Activated T-helper 9 cell treated with anti-CD3 and anti-CD28 coated beads, Interleukin-2, amount 50 U/mL, for 16 hours (primary cell): ENCODE results near the gene TANGO6.
"Not testable (repeated sequence)": the region's sequence is repeated elsewhere in the genome, so short reads cannot be mapped to it uniquely, and the experiment has no call there.

Experiments
- DNase-seq: peaks from one replicate; pipeline ENCODE4 v3.0.0-alpha.2; 2020; ENCODE audit warnings: low read depth

Gene TANGO6

GRCh38 chr16:69057400-69058378, 214.4 kb downstream of the TANGO6 start:
- no peak for DNase-seq

DNA sequence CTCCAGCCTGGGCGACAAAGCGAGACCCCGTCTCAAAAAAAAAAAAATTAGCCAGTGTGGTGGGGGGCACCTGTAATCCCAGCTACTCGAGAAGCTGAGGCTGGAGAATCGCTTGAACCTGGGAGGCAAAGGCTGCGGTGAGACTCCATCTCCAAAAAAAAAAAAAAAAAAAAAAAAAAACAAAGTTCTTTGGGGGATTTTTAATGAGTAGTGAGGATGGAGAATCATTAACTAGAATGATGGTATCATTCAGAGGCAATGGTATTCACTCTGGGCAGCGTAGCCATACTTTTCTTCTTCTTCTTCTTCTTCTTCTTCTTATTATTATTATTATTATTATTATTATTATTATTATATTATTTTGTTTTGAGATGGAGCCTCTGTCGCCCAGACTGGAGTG, 220.2 kb downstream of the TANGO6 start:
- DNase-seq, result not testable (repeated sequence)

- DNase-seq, result no peak
Observed at GRCh38 chr16:69064124-69064763, 220.9 kb downstream of the TANGO6 start.

DNA sequence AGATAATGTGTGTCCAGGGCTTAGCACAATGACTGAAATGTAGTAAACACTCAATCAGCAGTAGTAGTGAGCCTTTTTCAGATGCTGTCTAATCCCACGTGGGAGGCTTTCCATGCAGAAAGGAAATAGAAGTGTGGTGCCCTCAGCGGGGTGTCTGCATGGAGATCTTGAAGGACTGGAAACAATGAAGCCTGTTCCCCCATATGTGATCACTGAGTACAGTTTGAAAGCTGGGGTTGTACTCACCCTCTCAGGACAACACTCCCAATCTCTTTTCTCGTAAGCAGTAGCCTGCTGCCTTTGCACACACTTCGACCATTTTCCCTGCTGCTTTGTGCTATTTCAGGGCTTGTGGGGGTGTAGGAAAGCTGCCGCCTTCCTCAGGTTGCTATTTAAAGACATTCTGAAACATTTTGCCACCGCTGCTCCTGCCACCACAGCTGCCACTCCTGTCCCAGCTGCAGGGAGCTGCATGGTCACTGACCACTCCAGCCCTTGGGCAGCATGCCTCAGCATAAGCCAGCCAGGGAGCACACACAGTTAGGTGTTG, 221.5 kb downstream of the TANGO6 start:
- no peak for DNase-seq

- no peak for DNase-seq
Observed at GRCh38 chr16:69069504-69069903, 226.2 kb downstream of the TANGO6 start.

- no peak for DNase-seq
Observed at GRCh38 chr16:69071036-69071435, 227.7 kb downstream of the TANGO6 start.

DNA sequence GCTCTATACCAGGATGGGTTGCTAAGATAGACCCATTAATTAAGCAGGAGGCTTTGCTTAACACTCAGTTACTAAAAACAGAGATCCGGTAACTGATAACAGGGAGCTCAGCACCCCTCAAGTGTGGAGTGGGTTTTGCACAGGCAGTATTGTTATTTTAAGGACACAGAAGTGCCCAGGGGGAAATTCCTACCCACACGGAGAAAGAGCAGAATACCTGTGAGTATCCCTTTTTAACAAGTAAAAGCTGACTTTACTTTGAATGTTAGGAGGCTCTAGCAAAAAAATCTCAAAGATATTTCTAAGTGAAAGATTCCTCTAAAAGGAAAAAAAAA, 229.3 kb downstream of the TANGO6 start:
- DNase-seq, result no peak

DNA sequence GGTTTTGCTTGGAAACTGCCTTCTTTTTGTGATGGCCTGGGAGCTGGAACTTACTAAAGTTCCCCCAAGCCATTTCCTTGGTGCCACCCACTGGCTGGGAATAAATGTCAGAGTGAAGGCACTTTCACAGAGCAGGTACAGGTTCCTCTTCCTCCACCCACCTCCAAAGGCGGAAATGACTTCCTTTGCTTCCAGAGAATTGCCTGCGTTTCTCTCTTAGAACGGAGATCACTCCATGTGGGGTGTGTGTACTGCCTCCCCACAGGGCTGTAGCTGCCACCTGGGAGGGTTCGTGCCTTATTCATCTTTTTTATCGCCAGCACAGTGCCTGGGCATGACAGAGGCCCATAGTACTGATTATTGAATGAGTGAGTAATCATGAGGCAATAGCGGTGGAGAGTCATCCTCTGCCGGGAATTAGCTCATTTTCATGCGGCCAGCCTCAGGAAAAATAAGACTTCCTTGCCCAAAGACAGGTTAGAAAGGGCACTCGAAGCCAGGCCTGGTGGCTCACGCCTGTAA, 229.9 kb downstream of the TANGO6 start:
- no peak for DNase-seq

GRCh38 chr16:69077251-69077650, 233.9 kb downstream of the TANGO6 start:
- no peak for DNase-seq

DNA sequence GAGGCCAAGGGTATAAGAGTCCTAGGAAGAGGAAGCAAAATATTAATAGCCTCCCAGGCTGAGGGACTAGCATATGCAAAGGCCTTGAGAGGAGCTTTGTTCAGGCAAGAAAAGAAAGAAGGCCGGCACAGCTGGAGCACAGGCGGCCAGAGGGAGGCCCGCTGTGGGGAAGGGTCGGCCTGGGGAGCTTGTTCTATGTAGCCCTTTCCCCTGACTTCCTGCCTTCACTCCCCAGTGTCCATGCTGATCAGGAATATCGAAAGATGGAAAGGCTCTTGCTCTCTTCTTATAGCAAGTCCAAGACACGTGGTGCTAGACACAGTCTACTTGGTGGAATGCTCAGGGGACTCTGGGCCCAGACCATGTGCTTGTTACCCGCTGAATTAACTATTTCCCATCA, 234.7 kb downstream of the TANGO6 start:
- DNase-seq, result no peak

GRCh38 chr16:69079697-69080096, 236.4 kb downstream of the TANGO6 start:
- DNase-seq, result no peak

GRCh38 chr16:69083306-69083941, 240.1 kb downstream of the TANGO6 start:
- no peak for DNase-seq

DNA sequence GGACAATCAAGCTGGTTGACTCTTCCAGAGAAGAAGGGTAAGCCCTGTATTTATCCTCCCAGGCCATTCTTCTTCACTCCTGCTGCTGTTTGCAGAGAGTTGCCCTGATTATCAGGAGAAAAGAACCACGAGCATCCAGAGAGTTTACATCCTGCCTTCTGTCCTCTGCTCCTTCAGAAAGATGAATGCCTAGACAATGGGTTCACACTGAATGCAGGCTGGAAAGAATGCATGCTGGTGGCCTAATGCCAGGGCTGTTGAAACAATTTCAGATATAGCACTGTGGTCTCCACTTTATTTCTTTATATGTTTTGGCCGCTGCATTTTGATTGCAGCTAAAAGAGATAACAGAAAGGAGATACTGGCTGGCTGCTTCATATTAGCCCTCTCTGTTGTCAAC, 241.0 kb downstream of the TANGO6 start:
- no peak for DNase-seq

DNA sequence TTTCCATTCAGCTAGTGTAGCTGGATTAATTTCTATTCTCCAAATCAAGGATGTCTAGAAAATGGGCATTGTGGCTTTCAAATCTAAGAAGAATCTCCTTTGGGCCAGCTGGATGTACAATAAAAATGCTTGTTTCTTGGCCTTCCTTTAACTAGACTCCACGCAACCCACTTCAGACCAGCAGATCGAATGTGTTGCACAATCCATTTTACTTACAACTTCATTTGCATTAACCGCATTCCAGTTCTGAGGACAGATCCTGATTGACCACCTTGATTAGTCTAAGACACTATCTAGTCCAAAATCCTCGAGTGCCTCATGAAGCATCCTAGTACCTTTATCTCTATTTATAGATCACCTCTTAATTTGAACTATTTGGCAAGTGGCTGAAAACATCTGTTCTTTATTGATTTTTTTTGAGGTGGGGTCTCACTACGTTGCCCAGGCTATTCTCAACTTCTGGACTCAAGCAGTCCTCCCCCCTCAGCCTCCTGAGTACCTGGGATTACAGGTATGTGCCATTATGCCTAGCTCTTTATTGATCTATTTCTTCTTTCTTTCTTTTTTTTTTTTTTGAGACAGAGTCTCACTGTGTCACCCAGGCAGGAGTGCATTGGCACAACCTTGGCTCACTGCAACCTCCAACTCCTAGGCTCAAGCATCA, 241.8 kb downstream of the TANGO6 start:
- DNase-seq, result no peak

DNA sequence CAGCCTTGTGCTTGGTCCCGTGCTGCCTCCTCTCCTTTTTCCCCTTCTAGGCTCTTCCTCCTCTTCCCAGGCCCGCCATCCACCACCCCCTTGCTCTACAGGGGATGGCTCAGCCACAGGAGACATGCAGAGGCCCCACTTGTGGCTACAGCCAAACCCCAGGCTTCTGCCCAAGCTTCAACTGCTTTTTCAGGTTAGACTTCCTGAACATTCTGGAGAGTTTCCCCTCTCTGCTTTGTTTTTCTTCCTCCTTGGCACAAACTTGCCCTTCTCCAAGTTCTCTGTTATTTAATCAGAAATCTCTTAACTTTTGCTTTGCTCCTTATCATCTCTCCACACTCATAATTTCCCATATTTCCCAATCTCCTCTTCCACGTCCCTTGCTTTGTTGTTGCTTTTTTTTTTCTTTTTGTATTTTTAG, 243.8 kb downstream of the TANGO6 start:
- DNase-seq, result no peak

DNA sequence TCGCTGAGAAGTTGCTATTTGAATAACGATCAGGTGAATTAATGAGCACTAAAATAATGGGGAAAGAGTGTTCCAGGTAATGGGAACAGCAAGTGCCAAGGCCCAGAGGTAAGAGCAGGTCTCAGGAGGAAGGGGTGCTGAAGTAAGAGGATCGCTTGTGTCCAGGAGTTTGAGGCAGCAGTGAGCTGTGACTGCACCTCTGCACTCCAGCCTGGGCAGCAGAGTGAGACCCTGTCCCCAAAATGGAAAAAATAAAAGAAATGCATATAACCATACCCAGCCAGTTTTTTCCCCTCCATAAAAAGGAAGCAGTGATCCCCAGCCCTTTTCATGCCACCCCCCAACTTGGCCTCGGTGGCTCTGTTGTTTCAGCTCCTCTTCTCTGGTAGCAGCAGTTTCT, 245.4 kb downstream of the TANGO6 start:
- no peak for DNase-seq

GRCh38 chr16:69089091-69089910, 246.0 kb downstream of the TANGO6 start:
- DNase-seq, result no peak

DNA sequence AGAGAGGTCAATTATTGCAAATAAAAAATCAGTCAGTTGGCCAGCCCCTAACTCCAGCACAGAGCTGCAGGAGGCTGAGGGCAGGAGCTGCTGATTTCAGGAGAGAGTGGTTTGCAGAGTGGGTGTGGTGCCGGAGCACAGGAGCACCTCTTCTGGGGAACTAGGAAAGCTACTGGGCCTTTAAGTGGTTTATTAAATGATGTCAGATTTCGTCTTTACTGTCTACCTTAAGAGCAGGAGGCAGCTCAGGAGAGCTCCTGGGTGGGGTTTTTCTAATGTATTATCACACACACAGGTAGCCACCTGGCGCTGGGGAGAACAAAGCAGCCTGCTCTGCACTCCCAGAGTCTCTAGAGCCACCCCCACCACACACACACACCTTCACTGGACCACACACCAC, 250.6 kb downstream of the TANGO6 start:
- no peak for DNase-seq

DNA sequence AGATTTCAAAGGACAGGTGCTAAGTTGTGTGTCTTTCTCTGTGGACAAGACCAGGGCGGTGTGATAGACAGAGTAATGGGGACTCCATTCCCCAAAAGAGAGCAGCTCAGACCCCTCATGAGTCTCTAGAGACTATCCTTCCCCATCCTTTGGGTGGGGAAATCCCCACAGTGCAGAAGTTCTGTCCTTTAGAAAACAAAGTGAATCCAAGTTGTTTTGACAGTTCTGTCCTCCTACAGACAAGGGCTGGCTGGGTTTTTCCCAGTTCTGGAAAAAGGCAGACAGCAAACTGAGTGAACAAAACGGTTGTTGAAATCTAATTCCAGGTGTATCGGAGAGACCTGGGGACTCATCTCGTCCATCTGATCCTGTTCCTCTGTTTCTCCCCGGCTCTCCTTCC, 251.2 kb downstream of the TANGO6 start:
- no peak for DNase-seq

DNA sequence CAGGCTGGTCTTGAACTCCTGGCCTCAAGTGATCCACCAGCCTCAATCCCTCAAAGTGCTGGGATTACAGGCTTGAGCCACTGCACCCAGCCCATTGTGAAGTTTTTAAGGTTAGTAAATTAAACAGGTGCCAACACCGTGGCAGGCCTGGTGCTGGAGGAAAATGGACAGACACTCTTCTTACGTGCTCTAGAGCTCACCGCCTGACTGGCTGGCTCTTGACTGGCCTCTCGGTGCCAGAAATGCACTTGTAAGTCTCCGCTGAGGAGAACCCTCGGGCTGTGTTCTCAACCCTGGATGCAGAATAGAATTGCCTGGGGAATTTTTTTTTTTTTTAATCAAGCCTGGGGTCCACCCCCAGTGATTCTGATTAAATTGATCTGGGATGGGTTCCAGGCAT, 251.9 kb downstream of the TANGO6 start:
- no peak for DNase-seq

DNA sequence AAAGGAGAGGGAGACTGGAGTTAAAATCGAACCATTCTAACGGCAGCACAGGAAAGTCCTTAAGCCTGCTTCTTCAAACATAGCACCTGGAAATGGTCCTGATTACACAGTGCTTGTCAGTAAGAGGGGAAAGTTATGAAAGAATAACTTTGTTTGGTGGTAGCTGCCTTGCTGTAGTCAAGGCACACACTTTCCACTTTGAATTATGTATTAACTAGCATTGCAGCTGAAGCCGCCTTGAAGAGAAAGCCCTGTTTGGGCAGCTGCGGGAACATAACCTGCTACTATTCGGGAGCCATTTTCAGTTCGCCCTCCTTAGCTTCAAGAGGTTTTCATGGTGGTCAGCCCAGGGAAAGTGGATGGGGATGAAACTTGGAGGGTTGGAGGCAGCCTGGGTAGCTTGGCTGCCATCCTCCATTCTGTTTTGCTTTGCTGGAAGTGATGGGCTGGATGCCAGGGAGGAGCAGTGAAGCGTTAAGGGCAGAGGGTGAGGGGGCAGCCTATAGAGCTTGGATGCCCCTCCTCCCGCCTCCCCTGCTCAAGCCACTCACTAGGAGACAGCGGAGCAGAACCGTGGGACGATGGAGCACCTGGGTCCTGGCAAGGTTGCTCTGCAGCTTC, 256.9 kb downstream of the TANGO6 start:
- DNase-seq, result no peak
